Measurements from ENCODE around the gene SDR39U1. TPM values are rescaled to one million over a fixed set of nuclear protein-coding genes. Genes with fewer than 3 reads are reported as not detected.

The SDR39U1 gene
- total RNA-seq, 1 donor from 2014 or later, result 12.0 TPM

DNA sequence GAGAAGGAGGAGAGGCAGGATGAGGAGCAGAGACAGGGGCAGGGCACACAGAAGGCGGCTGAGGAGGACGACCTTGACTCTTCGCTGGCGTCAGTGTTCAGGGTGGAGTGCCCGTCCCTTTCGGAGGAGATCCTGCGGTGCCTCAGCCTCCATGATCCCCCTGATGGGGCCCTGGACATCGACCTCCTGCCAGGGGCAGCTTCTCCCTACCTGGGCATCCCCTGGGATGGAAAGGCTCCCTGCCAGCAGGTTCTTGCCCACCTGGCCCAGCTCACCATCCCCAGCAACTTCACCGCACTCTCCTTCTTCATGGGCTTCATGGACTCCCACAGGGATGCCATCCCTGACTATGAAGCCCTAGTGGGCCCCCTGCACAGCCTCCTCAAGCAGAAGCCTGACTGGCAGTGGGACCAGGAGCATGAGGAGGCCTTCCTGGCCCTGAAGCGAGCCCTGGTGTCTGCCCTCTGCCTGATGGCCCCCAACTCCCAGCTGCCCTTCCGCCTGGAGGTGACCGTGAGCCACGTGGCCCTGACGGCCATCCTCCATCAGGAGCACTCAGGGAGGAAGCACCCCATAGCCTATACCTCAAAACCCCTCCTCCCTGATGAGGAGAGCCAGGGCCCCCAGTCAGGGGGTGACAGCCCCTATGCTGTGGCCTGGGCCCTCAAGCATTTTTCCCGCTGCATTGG lies 27.7 kb downstream of the SDR39U1 start:
- H3K27ac ChIP-seq (ENCODE audit: low read depth, low read length), result no peak overlapping the region
- peaks cover 4 to 26% (median 5%) of the 10 kb centered on the region in 3 donors for H3K36me3 ChIP-seq (ENCODE audit: control insufficient read depth in 3 of 3, insufficient read depth in 3 of 3, low read length in 3 of 3)
- H3K9me3 ChIP-seq (ENCODE audit: control insufficient read depth in 3 of 3, low read length in 3 of 3), result no peaks in the 10 kb centered on the region
- no peak overlapping the region for H3K4me3 ChIP-seq (ENCODE audit: low read length in 3 of 3)
- peaks cover 0 to 3% (median 2%) of the 10 kb centered on the region in 3 donors for H3K4me1 ChIP-seq (ENCODE audit: control insufficient read depth in 3 of 3, insufficient read depth in 3 of 3, low read length in 3 of 3)
- H3K9ac ChIP-seq (ENCODE audit: low read depth in 1 of 3, low read length in 3 of 3), result no peak overlapping the region
- H3K27me3 ChIP-seq (ENCODE audit: control insufficient read depth in 3 of 3, insufficient read depth in 3 of 3, low read length in 3 of 3), result peaks cover 0 to 3% (median 2%) of the 10 kb centered on the region in 3 donors

DNA sequence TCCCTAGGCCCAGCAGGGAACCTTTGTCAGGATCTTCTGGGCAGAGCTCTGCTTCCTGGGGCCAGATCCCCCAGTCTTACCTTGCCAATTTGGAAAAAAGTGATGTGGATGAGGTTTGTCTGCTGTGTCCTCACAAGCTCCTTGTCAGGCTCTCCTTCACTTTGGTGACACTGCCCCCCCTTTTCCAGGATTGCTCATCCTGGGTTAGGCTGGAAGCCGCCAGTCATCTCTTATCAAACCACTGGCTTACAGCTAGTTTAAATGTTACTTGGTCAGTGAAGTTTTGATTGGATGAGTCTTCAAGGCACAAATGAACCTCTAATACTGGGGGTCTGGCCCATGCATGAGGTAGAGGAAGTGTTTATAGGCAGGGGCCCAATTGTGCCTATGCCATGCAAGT lies 28.5 kb downstream of the SDR39U1 start:
- Histone ChIP-seq H3K36me3 (ENCODE audit: control insufficient read depth in 3 of 3, insufficient read depth in 3 of 3, low read length in 3 of 3) (peaks cover 4 to 32% (median 5%) of the 10 kb centered on the region in 3 donors), H3K27ac (ENCODE audit: low read depth, low read length) (no peak overlapping the region), H3K27me3 (ENCODE audit: control insufficient read depth in 3 of 3, insufficient read depth in 3 of 3, low read length in 3 of 3) (peaks cover 0 to 3% (median 0%) of the 10 kb centered on the region in 3 donors)

DNA sequence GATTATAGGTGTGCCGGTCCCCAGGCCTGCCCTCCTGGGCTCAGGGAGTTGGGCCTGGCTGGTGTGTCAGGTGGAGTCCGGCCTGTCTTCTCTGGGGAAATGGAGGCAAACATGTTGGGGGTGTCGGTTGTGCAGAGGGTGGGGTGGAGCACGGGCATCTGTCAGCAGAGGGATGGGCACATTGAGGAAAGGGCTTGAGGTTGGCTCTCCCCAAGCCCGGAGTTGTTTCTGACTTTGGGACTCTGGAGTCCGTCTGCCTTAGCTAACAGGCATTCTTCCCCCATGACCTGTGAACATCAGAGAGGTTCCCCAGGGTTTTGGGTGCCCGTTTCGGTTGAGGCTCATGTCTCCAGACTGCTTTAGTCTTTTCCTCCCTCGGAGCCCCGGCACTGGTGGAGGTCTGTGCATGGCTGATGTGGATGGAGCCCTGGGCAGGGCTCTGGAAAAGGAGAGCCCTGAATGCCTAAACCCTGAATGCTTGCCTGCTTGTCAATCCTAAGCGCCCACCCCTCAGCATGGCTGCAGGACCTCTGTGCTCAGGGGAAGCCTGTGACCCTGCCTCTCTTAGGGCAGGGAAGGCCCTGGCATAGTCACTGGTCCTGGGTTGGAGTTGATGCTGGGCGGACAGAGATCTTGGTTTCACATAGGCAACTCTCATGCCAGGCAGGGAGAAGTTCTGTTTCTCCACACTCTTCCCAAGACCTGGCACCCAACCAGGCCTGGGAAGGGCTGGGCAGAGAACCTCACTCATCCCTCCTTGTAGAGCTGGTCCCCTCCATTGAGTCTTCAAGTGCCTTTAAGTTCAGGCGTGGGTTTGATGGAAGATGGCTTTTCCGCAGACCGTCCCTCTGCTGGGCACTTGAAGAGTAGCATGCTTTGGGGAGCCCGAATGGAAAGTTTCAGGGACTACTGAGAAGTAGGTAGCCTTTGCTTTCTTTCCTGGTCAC lies 30.9 kb downstream of the SDR39U1 start:
- Histone ChIP-seq H3K4me1 (ENCODE audit: control insufficient read depth in 3 of 3, insufficient read depth in 3 of 3, low read length in 3 of 3) (no peaks in the 10 kb centered on the region), H3K4me3 (ENCODE audit: low read length in 3 of 3) (no peak overlapping the region), H3K27ac (ENCODE audit: low read depth, low read length) (no peak overlapping the region), H3K9me3 (ENCODE audit: control insufficient read depth in 3 of 3, low read length in 3 of 3) (no peaks in the 10 kb centered on the region), H3K9ac (ENCODE audit: low read depth in 1 of 3, low read length in 3 of 3) (no peak overlapping the region), H3K27me3 (ENCODE audit: control insufficient read depth in 3 of 3, insufficient read depth in 3 of 3, low read length in 3 of 3) (peaks cover 0 to 4% (median 0%) of the 10 kb centered on the region in 3 donors), H3K36me3 (ENCODE audit: control insufficient read depth in 3 of 3, insufficient read depth in 3 of 3, low read length in 3 of 3) (peaks cover 5 to 34% (median 8%) of the 10 kb centered on the region in 3 donors)

More for the DNA sequence above, 28.5 kb downstream of the SDR39U1 start:
- Histone ChIP-seq H3K4me3 (ENCODE audit: low read length in 3 of 3) (no peak overlapping the region), H3K9me3 (ENCODE audit: control insufficient read depth in 3 of 3, low read length in 3 of 3) (no peaks in the 10 kb centered on the region), H3K4me1 (ENCODE audit: control insufficient read depth in 3 of 3, insufficient read depth in 3 of 3, low read length in 3 of 3) (peaks cover 0 to 3% (median 2%) of the 10 kb centered on the region in 3 donors), H3K9ac (ENCODE audit: low read depth in 1 of 3, low read length in 3 of 3) (no peak overlapping the region)

DNA sequence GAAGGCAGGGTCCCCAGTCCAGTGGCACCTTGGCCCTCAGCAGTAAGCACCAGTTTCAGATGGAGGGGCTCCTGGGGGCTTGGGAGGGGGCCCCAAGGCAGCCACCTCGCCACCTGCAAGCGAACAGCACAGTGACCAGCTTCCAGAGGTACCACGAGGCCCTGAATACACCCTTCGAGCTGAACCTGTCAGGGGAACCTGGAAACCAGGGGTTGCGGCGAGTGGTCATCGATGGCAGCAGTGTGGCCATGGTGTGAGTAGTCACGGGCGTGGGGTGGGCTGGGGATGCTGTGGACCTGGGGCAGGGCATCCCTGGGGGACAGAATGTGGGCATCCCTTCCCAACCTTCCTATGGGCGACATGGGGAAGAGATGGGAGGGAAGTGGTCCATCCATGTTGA lies 32.6 kb downstream of the SDR39U1 start:
- H3K9ac ChIP-seq (ENCODE audit: low read depth in 1 of 3, low read length in 3 of 3), result no peak overlapping the region
- H3K36me3 ChIP-seq (ENCODE audit: control insufficient read depth in 3 of 3, insufficient read depth in 3 of 3, low read length in 3 of 3), result peaks cover 5 to 28% (median 7%) of the 10 kb centered on the region in 3 donors
- no peak overlapping the region for H3K27ac ChIP-seq (ENCODE audit: low read depth, low read length)
- no peaks in the 10 kb centered on the region for H3K9me3 ChIP-seq (ENCODE audit: control insufficient read depth in 3 of 3, low read length in 3 of 3)
- H3K4me1 ChIP-seq (ENCODE audit: control insufficient read depth in 3 of 3, insufficient read depth in 3 of 3, low read length in 3 of 3), result no peaks in the 10 kb centered on the region
- peaks cover 0 to 4% (median 0%) of the 10 kb centered on the region in 3 donors for H3K27me3 ChIP-seq (ENCODE audit: control insufficient read depth in 3 of 3, insufficient read depth in 3 of 3, low read length in 3 of 3)
- no peak overlapping the region for H3K4me3 ChIP-seq (ENCODE audit: low read length in 3 of 3)

DNA sequence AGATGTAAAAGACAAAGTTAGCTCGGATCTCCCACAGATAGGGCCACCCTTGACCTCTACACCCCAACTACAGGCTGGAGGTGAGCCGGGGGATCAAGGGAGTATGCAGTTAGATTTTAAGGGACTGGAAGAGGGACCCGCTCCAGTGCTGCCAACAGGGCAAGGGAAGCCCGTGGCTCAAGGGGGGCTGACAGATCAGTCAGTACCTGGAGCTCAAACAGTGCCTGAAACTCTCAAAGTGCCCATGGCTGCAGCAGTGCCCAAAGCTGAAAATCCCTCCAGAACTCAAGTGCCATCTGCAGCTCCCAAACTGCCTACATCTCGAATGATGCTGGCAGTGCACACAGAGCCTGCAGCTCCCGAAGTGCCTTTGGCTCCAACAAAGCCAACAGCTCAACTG lies 33.4 kb downstream of the SDR39U1 start:
- Histone ChIP-seq H3K4me3 (ENCODE audit: low read length in 3 of 3) (no peak overlapping the region), H3K9ac (ENCODE audit: low read depth in 1 of 3, low read length in 3 of 3) (no peak overlapping the region), H3K4me1 (ENCODE audit: control insufficient read depth in 3 of 3, insufficient read depth in 3 of 3, low read length in 3 of 3) (peaks cover 0 to 4% (median 0%) of the 10 kb centered on the region in 3 donors), H3K36me3 (ENCODE audit: control insufficient read depth in 3 of 3, insufficient read depth in 3 of 3, low read length in 3 of 3) (peaks cover 3 to 26% (median 5%) of the 10 kb centered on the region in 3 donors), H3K9me3 (ENCODE audit: control insufficient read depth in 3 of 3, low read length in 3 of 3) (no peaks in the 10 kb centered on the region), H3K27ac (ENCODE audit: low read depth, low read length) (no peak overlapping the region), H3K27me3 (ENCODE audit: control insufficient read depth in 3 of 3, insufficient read depth in 3 of 3, low read length in 3 of 3) (peaks cover 0 to 4% (median 0%) of the 10 kb centered on the region in 3 donors)

DNA sequence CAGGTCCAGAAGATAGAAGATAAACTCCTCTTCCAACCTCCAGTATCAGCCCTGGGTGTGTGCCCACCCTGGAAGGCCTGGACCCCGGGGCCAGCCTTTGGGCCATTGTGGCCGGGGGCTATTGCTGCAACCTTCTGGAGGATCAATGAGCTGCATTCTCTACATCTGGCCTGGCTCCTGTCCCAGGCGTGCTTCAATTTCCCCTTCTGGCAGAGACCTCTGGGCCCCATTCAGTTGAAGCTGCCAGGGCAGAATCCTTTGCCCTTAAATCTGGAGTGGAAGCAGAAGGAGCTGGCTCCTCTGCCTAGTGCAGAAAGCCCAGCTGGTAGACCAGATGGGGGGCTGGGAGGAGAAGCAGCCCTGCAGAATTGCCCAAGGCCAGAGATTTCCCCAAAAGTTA lies 33.8 kb downstream of the SDR39U1 start:
- Histone ChIP-seq H3K27ac (ENCODE audit: low read depth, low read length) (no peak overlapping the region), H3K27me3 (ENCODE audit: control insufficient read depth in 3 of 3, insufficient read depth in 3 of 3, low read length in 3 of 3) (peaks cover 0 to 4% (median 0%) of the 10 kb centered on the region in 3 donors), H3K36me3 (ENCODE audit: control insufficient read depth in 3 of 3, insufficient read depth in 3 of 3, low read length in 3 of 3) (peaks cover 3 to 24% (median 5%) of the 10 kb centered on the region in 3 donors), H3K4me1 (ENCODE audit: control insufficient read depth in 3 of 3, insufficient read depth in 3 of 3, low read length in 3 of 3) (peaks cover 0 to 4% (median 0%) of the 10 kb centered on the region in 3 donors), H3K9me3 (ENCODE audit: control insufficient read depth in 3 of 3, low read length in 3 of 3) (no peaks in the 10 kb centered on the region), H3K4me3 (ENCODE audit: low read length in 3 of 3) (no peak overlapping the region), H3K9ac (ENCODE audit: low read depth in 1 of 3, low read length in 3 of 3) (no peak overlapping the region)

DNA sequence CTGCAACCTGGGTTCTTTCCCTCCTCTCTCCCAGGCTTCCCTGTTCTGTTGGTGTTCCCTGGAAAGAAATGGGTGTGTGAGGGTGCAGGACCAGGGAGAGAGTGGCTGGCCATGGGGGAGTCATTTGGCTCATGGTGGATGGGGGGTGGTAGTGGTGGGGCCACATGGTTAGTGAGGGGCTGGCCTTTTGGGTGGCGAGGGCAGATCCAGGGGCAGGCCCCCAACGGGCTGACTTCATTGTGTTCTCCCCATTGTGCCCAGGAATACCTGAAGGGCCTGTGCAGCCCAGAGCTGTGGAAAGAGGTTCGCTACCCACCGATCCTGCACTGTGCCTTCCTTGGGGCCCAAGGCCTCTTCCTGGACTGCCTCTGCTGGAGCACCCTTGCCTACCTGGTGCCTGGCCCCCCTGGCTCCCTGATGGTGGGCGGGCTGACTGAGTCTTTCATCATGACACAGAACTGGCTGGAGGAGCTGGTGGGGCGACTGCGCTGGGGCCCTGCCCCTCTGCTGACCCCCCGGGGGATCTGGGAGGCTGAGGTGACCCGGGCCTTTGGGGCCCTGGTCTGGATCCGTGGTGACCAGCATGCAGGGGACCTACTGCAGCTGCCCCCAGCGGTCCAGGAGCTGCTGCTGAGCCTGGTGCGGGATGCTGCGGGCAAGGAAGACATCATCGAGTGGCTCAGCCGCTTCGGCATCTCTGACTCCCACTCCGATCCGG lies 34.8 kb downstream of the SDR39U1 start:
- no peaks in the 10 kb centered on the region for H3K9me3 ChIP-seq (ENCODE audit: control insufficient read depth in 3 of 3, low read length in 3 of 3)
- H3K36me3 ChIP-seq (ENCODE audit: control insufficient read depth in 3 of 3, insufficient read depth in 3 of 3, low read length in 3 of 3), result peaks cover 3 to 15% (median 5%) of the 10 kb centered on the region in 3 donors
- H3K4me3 ChIP-seq (ENCODE audit: low read length in 3 of 3), result no peak overlapping the region
- peaks cover 0 to 9% (median 4%) of the 10 kb centered on the region in 3 donors for H3K4me1 ChIP-seq (ENCODE audit: control insufficient read depth in 3 of 3, insufficient read depth in 3 of 3, low read length in 3 of 3)
- no peak overlapping the region for H3K9ac ChIP-seq (ENCODE audit: low read depth in 1 of 3, low read length in 3 of 3)
- peaks cover 0 to 4% (median 0%) of the 10 kb centered on the region in 3 donors for H3K27me3 ChIP-seq (ENCODE audit: control insufficient read depth in 3 of 3, insufficient read depth in 3 of 3, low read length in 3 of 3)
- no peak overlapping the region for H3K27ac ChIP-seq (ENCODE audit: low read depth, low read length)

DNA sequence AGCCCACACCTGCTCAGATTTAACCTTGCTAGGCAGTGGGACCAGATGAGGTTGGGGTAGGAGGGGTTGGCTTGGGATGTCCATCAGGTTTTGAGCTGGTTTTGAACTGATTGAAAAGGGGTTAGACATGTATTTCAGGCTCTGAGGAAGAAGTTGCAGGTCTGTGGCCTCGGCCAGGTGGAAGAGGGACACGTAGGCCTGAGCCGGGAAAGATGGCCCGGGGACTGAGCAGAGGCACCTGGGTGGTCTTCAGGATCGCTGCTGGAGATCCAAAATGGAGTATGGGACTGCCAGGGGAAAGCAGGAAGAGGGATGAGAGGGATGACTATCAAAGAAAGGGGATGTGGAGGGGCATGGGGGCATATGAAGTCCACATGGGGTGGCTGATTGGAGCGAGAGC lies 36.2 kb downstream of the SDR39U1 start:
- peaks cover 3 to 13% (median 5%) of the 10 kb centered on the region in 3 donors for H3K36me3 ChIP-seq (ENCODE audit: control insufficient read depth in 3 of 3, insufficient read depth in 3 of 3, low read length in 3 of 3)
- H3K4me1 ChIP-seq (ENCODE audit: control insufficient read depth in 3 of 3, insufficient read depth in 3 of 3, low read length in 3 of 3), result peaks cover 3 to 13% (median 4%) of the 10 kb centered on the region in 3 donors
- no peak overlapping the region for H3K9ac ChIP-seq (ENCODE audit: low read depth in 1 of 3, low read length in 3 of 3)
- H3K27ac ChIP-seq (ENCODE audit: low read depth, low read length), result no peak overlapping the region
- peaks cover 0 to 4% (median 0%) of the 10 kb centered on the region in 3 donors for H3K27me3 ChIP-seq (ENCODE audit: control insufficient read depth in 3 of 3, insufficient read depth in 3 of 3, low read length in 3 of 3)
- no peaks in the 10 kb centered on the region for H3K9me3 ChIP-seq (ENCODE audit: control insufficient read depth in 3 of 3, low read length in 3 of 3)
- H3K4me3 ChIP-seq (ENCODE audit: low read length in 3 of 3), result no peak overlapping the region

DNA sequence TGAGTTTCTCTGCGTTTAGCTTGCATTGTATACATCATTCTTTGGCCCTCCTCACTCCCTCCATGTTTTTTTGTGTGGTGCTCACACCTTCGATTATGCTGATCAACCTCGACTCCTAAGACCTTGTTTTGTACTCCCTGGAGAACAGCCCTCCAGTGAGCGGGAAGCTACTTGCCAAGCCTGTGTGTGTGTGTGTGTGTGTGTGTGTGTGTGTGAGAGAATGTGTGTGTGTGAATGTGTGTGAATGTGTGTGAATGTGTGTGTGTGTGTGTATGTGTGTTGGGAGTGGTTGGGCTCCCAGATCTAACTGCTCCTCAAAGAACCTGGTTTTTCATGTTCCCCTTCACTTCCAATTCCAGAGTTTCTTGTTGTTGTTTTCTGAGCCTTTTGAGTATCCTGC lies 37.8 kb downstream of the SDR39U1 start:
- Histone ChIP-seq H3K4me3 (ENCODE audit: low read length in 3 of 3) (no peak overlapping the region), H3K36me3 (ENCODE audit: control insufficient read depth in 3 of 3, insufficient read depth in 3 of 3, low read length in 3 of 3) (peaks cover 0 to 8% (median 3%) of the 10 kb centered on the region in 3 donors), H3K4me1 (ENCODE audit: control insufficient read depth in 3 of 3, insufficient read depth in 3 of 3, low read length in 3 of 3) (peaks cover 3 to 19% (median 12%) of the 10 kb centered on the region in 3 donors), H3K27ac (ENCODE audit: low read depth, low read length) (no peak overlapping the region), H3K27me3 (ENCODE audit: control insufficient read depth in 3 of 3, insufficient read depth in 3 of 3, low read length in 3 of 3) (peaks cover 0 to 4% (median 0%) of the 10 kb centered on the region in 3 donors), H3K9ac (ENCODE audit: low read depth in 1 of 3, low read length in 3 of 3) (no peak overlapping the region), H3K9me3 (ENCODE audit: control insufficient read depth in 3 of 3, low read length in 3 of 3) (no peaks in the 10 kb centered on the region)
